GM13977 (cell line): Measurements from ENCODE around the gene ERFE.

Source experiments
- DNase-seq: peaks from one replicate; pipeline ENCODE4 v3.0.0; 2012; ENCODE audit warnings: low spot score
- CTCF ChIP-seq: IDR thresholded peaks from 2 replicates; pipeline ENCODE4 v1.5.1; 2012; ENCODE audit warnings: mild to moderate bottlenecking, control low read depth; ENCODE audit not compliant: insufficient read depth; ENCODE audit errors: extremely low read depth, missing control alignments
- in situ Hi-C: fragments of 300-500 bp; cut with MboI; formaldehyde crosslinking; loops from one replicate; pipeline ENCODE4 v1.12.0; 2022; ENCODE audit warnings: low sequenced_read_pairs, low pct_unique_long_range_greater_than_20kb, mixed read lengths, inconsistent platforms; ENCODE audit not compliant: unreplicated experiment

The ERFE gene

DNA sequence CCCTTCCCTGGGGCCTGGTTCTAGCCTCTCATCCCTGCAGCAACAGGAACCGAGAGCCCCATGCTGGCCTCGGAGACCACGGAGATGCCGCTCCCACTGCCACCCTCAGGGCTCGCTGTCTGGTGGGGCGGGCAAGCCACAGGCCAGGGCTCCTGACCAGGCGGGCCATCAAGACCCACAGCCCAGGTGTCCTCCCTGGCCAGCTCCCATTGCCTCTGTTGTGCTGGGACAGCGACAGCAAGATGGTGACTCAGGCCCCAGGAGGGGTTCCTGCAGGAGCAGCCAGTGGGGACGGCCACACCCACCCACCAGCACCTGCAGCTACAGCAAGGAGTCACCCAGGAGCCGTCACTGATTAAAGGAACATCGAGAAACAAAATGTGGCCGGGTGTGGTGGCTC lies 12.9 kb upstream of the ERFE start:
- no peak for TF ChIP-seq CTCF
- DNase-seq: no peak
- in situ Hi-C loops: no loop called here

GRCh38 chr2:238146884-238147544 lies 11.8 kb upstream of the ERFE start:
- in situ Hi-C loops: no loop called here
- no peak for DNase-seq
- TF ChIP-seq CTCF: no peak

DNA sequence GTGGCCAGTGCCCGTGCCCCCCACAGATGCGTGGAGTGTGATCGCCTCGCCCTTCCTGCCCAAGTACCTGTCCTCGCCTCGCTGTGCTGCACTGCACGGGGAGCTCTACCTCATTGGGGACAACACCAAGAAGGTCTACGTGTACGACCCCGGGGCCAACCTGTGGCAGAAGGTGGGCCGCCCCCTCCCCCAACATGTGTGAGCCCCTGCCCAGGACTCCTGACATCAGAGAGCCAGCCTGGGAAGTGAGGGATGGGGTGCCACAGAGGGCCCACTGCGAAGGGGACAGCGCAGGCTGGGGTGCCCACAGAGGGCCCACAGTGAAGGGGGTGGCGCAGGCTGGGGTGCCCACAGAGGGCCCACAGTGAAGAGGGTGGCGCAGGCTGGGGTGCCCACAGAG lies 9.8 kb upstream of the ERFE start:
- in situ Hi-C loops: no loop called here
- no peak for TF ChIP-seq CTCF
- DNase-seq: no peak

GRCh38 chr2:238149841-238150572 lies 8.8 kb upstream of the ERFE start:
- TF ChIP-seq CTCF: no peak
- no peak for DNase-seq
- in situ Hi-C loops: no loop called here

DNA sequence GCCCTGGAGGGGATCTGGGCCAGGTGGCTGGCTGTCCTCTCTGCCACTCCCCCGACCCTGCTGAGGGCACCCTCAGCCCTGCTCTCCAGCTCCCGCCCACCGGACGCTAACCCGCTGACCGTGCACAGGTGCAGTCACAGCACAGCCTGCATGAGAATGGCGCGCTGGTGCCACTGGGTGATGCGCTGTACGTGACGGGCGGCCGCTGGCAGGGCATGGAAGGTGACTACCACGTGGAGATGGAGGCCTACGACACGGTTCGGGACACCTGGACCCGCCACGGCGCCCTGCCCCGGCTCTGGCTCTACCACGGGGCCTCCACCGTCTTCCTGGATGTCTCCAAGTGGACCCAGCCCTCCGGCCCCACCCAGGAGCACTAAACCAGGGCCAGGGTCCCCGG lies 8.1 kb upstream of the ERFE start:
- in situ Hi-C loops: no loop called here
- TF ChIP-seq CTCF: no peak
- DNase-seq: no peak

DNA sequence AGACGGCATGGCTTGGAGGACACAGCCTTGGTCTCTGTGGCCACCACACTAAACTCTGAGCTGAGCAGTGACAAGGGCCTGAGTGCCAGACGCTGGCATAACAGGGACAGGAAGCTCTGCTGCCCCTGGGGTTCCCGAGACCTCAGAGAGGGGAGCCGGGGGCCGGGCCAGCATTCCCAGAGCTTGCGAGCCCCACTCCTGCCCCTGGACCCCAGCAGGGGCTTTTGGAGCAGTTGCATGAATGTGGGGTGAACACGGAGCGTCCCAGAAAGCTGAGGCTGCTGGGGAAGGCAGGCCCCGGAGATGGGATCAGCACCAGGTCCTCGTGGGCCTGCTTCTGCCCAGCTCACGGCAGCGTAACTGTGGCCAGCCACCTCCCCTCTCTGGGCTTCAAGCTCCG lies 7.6 kb upstream of the ERFE start:
- TF ChIP-seq CTCF: no peak
- in situ Hi-C loops: no loop called here
- no peak for DNase-seq
